HG02852 (cell line): Measurements from ENCODE around the gene MFN2.

ENCODE experiments used
- ATAC-seq: cut with Tn5 transposase; IDR thresholded peaks from one replicate; pipeline ENCODE4 v1.9.1; 2021; ENCODE audit warnings: mild to moderate bottlenecking, moderate library complexity; ENCODE audit not compliant: unreplicated experiment

The MFN2 gene

DNA sequence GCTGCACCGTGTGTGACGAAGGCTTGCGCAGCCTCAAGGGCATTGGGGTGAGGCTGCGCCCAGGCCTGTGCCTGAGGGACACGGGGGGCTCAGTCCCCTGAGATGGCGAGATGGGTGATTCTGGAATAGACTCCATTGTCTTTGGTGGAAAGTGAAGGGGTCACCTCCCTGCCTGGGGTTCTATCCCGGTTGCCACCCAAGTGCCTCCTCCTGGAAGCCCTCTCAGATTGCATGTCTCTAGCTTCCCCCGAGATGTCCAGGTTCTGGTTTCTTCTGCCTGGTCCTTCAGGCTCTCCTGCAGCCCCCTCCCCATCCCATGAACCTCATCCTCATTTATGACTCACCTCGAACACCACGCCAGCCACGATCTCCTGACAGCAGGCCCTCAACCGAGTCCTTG is 22.3 kb upstream of the MFN2 start:
- no peak for ATAC-seq

DNA sequence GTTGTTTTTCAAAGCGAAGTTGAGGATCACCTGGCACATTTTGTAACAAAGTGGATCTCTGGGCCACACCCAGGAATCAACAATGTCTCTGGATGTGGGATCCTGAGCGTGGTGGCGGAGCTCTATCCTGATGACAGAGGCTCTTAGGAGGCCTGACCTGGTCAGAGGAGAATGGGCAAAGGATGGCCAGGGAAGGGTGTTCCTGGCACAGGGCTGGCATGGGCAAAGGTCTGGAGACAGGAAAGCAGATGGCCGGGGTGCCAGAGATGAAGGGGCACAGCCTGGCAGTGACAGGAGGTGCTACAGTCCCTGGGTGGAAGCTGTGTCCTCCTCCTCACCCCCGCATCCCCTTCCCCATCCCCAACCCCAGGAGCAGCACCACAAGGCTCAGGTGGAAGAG is 20.0 kb upstream of the MFN2 start:
- ATAC-seq = no peak

DNA sequence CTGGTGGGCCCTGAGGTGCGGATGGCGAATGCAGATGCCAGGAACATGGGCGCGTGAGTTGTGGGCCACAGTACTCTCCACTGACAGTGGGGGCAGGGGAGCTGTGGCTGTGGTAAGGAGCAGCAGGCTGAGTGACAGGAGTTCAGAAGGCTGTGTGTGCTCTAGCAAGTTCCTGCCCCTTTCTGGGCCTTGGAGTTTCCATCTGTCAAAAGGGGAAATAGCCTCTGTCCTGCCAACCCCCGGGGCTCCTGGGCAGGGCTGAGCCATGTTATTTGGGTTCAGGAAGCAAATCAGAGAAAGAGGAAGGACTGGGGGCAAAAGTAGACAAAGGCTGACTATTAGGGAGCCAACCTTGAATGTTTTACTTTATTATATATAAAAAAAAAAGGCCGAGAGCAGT is 19.5 kb upstream of the MFN2 start:
- no peak for ATAC-seq

DNA sequence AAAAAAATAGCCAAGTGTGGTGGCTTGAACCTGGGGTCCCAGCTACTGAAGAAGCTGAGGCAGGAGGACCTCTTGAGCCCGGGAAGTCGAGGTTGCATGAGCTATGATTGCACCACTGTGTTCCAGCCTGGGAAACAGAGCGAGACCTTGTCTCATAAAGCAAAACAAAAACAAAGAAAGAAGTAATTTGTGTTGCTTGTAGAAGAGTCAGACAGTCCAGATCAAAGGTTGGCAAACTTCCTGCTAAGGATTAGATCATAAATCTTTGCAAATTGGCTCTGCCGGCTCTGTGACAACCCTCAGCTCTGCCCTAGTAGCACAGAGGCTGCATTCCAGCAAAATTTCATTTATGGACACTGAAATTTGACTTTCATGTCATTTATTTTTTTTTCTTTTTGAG is 19.0 kb upstream of the MFN2 start:
- ATAC-seq = no peak

DNA sequence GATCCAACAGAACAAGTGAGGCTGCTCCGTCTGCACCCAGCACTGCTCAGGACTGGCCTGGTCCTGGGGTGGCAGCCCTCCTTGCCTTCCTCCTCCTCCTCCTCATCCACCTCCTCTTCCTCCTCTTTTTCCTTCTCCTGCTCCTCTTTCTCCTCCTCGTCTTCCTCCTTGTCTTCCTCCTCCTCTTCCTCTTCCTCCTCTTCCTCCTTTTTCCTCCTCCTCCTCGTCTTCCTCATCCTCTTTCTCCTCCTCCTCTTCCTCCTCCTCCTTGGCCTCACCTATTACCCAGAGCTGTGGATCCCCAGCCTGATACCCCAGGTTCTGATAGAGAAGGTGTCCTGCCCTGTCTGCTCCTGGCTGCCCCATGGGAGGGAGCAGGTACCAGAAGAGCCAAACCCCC is 16.6 kb upstream of the MFN2 start:
- ATAC-seq = no peak

DNA sequence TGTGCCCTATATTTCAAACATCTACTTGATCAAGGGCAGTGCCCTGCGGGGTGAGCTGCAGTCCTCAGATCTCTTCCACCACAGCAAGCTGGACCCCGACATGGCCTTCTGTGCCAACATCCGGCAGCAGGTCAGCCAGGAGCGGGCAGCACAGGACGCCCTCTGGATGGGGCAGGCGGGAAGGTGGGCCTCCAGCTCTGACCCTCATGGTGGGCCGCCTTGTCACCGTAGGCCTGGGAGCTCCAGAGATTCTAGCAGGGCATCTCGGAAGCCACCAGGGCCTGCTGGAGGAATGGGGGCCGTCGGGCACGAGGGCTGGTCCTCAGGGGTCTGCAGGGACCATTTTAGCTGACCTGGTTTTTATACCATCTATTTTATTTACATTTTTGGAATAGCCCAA is 15.6 kb upstream of the MFN2 start:
- ATAC-seq = no peak

DNA sequence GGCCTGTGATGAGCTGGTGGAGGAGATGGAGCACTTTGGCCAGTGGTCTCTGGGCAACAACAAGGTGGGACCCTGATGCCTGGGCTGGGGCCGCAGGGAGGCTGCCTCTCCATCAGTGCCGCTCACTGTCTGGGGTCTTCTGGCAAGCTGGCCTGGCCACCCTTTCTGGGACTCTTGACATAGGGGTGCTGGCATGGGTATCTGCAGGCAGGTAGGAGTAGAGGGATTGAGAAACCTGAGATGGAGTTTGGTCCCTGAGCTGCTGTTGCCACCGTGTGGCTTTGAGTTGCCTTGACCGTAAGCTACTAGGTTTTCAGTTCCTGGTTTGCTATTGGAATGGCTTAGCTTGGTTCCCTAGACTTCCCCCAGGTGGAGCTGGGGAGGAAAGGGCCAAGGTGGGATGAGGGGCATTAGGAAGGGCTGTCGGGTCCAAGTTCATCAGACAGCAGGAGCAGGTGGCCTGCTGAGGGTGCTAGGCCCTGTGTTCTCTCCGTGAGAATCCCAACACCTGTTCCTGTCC is 13.2 kb upstream of the MFN2 start:
- no peak for ATAC-seq

DNA sequence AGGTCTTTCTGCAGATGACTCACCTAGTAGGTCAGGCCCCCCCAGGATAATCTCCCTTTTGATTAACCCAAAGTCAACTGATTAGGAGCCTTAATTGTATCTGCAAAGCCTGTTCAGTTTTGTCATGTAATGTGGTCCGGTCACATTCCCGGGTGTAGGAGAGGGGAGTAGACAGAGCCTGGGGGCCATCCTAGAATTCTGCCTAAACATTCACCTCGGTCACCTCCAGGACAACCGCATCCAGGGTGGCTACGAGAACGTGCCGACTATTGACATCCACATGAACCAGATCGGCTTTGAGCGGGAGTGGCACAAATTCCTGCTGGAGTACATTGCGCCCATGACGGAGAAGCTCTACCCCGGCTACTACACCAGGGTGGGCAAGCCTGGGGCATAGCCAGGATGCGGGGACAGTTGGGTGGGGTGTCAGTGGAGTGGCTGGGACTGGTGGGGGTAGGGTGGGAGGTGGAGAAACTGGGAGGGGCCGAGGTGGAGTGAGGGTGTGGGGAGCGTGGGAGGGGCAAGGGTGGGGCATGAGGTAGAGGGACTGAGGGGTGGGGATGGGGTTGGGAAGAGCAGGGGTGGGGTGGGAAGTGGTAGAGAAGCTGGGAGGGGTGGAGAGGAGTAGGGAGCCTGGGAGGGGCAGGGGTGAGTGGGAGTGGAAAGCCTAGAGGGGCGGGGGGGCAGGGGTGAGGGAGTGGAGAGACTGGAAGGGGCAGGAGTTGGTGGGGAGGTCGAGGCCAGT is 9.6 kb upstream of the MFN2 start:
- no peak for ATAC-seq

DNA sequence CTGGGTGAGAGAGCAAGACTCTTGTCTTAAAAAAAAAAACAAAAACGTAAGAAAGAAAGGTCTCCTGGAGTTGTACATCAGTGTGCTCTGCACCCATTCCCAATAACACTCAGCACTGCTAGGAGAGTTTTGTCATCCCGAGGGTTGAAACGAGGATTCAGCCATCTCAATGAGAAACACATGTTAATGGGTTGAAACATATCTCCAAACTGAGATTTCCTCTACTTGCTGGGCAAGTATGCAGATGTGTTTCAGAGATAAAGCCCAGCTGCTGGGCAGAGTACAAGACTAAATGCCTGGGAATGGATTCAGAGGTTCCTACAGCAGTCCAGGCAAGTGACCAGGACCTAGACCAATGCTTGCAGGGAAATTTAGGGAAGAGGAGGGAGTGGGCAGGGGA is 2.6 kb upstream of the MFN2 start:
- no peak for ATAC-seq

GRCh38 chr1:11978301-11978700 is 1.9 kb upstream of the MFN2 start:
- ATAC-seq = no peak

GRCh38 chr1:11979028-11979850 is 1.0 kb upstream of the MFN2 start:
- ATAC-seq = no peak

GRCh38 chr1:11980676-11980972 is 380 bp downstream of the MFN2 start:
- ATAC-seq = no peak

DNA sequence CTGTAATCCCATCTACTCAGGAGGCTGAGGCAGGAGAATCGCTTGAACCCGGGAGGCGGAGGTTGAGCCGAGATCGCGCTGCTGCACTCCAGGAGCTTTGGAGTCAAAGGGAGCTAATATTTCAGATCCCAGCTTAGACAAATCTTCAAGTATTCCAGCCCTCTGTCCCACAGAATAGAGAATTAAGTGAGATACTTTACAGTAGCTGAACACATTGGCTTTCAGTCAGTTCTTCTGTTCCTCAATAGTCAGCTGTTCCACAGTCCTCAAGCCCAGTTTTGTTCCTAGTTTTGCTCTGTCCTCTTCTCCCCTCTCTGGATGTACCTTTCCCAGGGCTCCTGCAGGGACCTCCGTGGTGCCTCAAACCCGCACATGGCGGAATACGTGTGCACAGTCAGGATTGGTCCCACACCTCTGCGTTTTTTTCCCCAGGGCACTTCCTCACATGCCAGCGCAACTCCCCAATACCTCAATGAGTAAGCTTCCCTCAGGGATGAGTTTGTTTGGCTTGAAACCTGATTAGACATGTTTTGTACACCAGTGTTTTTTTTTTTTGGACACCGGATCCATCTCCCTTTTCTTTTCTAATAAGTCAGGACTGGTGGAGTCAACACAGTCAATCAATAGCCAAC is 1.2 kb downstream of the MFN2 start:
- ATAC-seq = no peak

GRCh38 chr1:11982010-11982392 is 1.8 kb downstream of the MFN2 start:
- no peak for ATAC-seq

- no peak for ATAC-seq
Measured at GRCh38 chr1:11984121-11984520, 3.9 kb downstream of the MFN2 start.

DNA sequence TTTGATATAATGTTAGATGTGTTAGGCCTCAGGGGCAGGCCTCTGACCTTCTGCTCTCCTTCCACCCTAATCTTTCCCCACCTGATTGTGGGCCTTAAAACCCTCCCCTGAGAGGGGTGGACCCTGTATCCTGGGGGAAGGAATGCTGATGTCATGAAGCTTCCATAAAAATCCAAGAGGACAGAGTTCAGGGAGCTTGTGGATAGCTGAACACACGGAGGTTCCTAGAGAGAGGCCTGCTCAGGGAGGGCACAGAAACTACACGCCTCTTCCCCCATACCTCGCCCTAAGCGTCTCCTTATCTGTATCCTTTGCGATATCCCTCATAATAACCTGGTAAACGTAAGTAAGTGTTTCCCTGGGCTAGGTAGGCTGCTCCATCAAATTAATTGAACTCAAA is 4.3 kb downstream of the MFN2 start:
- no peak for ATAC-seq

DNA sequence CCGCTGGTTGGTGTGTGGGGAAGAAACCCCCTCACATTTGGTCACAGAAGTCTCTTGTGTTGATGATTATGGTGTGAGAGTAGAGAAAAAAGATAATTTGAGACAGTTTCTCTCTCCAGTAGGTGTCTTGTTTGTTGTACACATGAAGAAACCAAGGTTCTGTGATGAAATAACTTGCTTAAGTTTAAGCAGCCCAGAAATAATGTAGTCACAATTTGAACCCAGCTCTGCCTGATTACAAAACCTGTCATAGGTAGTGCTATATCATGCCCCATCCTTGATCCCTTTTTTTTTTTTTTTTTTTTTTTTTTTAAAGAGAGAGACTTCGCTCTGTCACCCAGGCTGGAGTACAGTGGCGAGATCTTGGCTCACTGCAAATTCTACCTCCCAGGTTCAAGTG is 4.9 kb downstream of the MFN2 start:
- ATAC-seq = no peak

GRCh38 chr1:11985851-11986250 is 5.6 kb downstream of the MFN2 start:
- ATAC-seq = no peak

DNA sequence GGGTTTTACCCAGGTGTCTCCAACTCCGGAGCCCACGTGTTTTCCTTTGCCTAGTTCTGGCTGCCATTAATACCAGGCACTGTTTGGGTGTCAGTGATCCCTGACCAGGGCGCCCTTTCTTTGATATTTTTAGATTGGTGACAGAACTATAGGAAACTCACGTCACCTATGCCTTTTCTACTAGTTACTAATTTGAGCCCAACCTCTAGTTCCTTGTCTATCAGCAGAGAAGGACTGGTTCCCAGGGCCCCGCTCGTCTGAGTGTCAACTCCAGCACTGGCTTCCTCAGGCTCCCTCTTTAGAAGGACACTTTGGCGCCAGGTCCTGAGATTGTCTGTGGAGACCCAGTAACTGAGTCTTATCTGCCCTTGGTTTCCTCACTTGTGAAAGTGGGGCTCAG is 9.4 kb downstream of the MFN2 start:
- no peak for ATAC-seq

GRCh38 chr1:11990303-11991032 is 10.2 kb downstream of the MFN2 start:
- no peak for ATAC-seq

GRCh38 chr1:11991969-11992676 is 11.9 kb downstream of the MFN2 start:
- no peak for ATAC-seq
